HL-60 (cell line): Measurements from ENCODE around the gene PGM2L1.

Source experiments
- DNase-seq, 2 experiments: peaks; one replicate each; pipeline ENCODE4 v3.0.0-alpha.2; 2010 to 2020; ENCODE audit warnings: low read depth in 1 of 2, low spot score in 1 of 2
- H3K27ac ChIP-seq: fragments of 250-450 bp; sonication (Bioruptor Pico); replicated peaks from 2 replicates; pipeline ENCODE4 v1.5.1; 2020; ENCODE audit warnings: mild to moderate bottlenecking, moderate library complexity
- H3K27me3 ChIP-seq: fragments of 250-450 bp; sonication (Bioruptor Pico); 2 replicates; pipeline ENCODE4 v1.5.1; 2021; ENCODE audit warnings: mild to moderate bottlenecking, moderate library complexity; ENCODE audit not compliant: insufficient read depth, poor library complexity, severe bottlenecking
- H3K4me3 ChIP-seq: replicated peaks from 2 replicates; pipeline ENCODE4 v1.5.1; 2011; ENCODE audit warnings: mild to moderate bottlenecking, control low read depth, low read length; ENCODE audit not compliant: insufficient read depth
- GABPA ChIP-seq: IDR thresholded peaks from 2 replicates; pipeline ENCODE4 v1.6.1; 2012; ENCODE audit warnings: low read depth
- POLR2AphosphoS5 ChIP-seq: IDR thresholded peaks from 2 replicates; pipeline ENCODE4 v1.6.1; 2012; ENCODE audit warnings: low read depth
- SPI1 ChIP-seq: IDR thresholded peaks from 2 replicates; pipeline ENCODE4 v1.6.1; 2012; ENCODE audit warnings: low read depth, mild to moderate bottlenecking, borderline replicate concordance
- TF ChIP-seq, protein P1 (sequence below): IDR thresholded peaks from 2 replicates; pipeline ENCODE4 v1.6.1; 2012; ENCODE audit warnings: low read depth; ENCODE audit not compliant: insufficient replicate concordance
- TF ChIP-seq, protein P2 (sequence below): IDR thresholded peaks from one replicate; pipeline ENCODE4 v1.5.1; 2011; ENCODE audit warnings: low read length, control low read depth, inconsistent platforms; ENCODE audit not compliant: insufficient read depth

Gene PGM2L1

GRCh38 chr11:74443071-74443864 is 45.0 kb upstream of the PGM2L1 start:
- no peak for DNase-seq
- Histone ChIP-seq H3K27ac (no peak overlapping the region), H3K27me3 (no peaks in the 10 kb centered on the region), H3K4me3 (no peak overlapping the region)
- no peak for TF ChIP-seq SPI1
- TF ChIP-seq, protein P1, sequence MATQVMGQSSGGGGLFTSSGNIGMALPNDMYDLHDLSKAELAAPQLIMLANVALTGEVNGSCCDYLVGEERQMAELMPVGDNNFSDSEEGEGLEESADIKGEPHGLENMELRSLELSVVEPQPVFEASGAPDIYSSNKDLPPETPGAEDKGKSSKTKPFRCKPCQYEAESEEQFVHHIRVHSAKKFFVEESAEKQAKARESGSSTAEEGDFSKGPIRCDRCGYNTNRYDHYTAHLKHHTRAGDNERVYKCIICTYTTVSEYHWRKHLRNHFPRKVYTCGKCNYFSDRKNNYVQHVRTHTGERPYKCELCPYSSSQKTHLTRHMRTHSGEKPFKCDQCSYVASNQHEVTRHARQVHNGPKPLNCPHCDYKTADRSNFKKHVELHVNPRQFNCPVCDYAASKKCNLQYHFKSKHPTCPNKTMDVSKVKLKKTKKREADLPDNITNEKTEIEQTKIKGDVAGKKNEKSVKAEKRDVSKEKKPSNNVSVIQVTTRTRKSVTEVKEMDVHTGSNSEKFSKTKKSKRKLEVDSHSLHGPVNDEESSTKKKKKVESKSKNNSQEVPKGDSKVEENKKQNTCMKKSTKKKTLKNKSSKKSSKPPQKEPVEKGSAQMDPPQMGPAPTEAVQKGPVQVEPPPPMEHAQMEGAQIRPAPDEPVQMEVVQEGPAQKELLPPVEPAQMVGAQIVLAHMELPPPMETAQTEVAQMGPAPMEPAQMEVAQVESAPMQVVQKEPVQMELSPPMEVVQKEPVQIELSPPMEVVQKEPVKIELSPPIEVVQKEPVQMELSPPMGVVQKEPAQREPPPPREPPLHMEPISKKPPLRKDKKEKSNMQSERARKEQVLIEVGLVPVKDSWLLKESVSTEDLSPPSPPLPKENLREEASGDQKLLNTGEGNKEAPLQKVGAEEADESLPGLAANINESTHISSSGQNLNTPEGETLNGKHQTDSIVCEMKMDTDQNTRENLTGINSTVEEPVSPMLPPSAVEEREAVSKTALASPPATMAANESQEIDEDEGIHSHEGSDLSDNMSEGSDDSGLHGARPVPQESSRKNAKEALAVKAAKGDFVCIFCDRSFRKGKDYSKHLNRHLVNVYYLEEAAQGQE, result no peak
- TF ChIP-seq POLR2AphosphoS5, result no peak
- TF ChIP-seq, protein P2, sequence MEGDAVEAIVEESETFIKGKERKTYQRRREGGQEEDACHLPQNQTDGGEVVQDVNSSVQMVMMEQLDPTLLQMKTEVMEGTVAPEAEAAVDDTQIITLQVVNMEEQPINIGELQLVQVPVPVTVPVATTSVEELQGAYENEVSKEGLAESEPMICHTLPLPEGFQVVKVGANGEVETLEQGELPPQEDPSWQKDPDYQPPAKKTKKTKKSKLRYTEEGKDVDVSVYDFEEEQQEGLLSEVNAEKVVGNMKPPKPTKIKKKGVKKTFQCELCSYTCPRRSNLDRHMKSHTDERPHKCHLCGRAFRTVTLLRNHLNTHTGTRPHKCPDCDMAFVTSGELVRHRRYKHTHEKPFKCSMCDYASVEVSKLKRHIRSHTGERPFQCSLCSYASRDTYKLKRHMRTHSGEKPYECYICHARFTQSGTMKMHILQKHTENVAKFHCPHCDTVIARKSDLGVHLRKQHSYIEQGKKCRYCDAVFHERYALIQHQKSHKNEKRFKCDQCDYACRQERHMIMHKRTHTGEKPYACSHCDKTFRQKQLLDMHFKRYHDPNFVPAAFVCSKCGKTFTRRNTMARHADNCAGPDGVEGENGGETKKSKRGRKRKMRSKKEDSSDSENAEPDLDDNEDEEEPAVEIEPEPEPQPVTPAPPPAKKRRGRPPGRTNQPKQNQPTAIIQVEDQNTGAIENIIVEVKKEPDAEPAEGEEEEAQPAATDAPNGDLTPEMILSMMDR, result no peak
- no peak for TF ChIP-seq GABPA

GRCh38 chr11:74442636-74443035 is 44.4 kb upstream of the PGM2L1 start:
- no peak for DNase-seq
- TF ChIP-seq GABPA (no peak), SPI1 (no peak)
- no peaks in the 10 kb centered on the region for H3K27me3 ChIP-seq
- H3K27ac ChIP-seq, result no peak overlapping the region
- no peak overlapping the region for H3K4me3 ChIP-seq

GRCh38 chr11:74438681-74439080 is 40.4 kb upstream of the PGM2L1 start:
- no peak overlapping the region for H3K4me3 ChIP-seq
- H3K27me3 ChIP-seq, result no peaks in the 10 kb centered on the region
- H3K27ac ChIP-seq, result no peak overlapping the region
- DNase-seq, result no peak
- TF ChIP-seq, protein P1, result no peak
- TF ChIP-seq GABPA (no peak), POLR2AphosphoS5 (no peak), SPI1 (no peak)
- TF ChIP-seq, protein P2, result no peak

DNA sequence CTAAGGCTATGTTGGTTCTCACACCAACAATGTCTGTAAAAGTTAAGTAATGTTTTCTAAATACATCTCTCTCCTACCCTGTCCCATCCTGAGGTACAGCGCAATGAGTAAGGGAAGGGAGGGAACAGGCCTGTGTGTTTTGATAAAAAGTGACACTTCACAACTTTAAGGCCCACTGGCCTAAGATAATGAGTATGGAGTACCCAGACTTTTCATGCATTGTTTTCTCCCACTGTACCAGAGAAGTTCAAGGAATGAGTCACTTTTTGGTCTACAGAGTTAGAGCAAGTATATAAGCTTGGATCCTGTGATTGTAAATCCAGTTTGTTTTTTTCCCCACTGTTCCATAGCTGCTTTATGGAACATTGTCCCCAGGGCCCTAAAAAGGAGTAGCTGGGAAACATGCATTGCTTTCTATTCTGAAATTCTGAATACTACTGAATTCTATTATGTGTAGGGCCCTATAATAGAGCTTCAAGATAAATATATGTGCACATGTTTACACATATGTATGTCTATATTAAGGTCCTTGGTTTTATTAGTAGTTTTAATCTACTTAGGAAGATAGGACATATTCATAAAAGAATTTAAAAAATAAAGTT is 39.3 kb upstream of the PGM2L1 start:
- H3K4me3 ChIP-seq, result no peak overlapping the region
- TF ChIP-seq, protein P1, result no peak
- no peak for TF ChIP-seq GABPA
- TF ChIP-seq POLR2AphosphoS5, result no peak
- TF ChIP-seq SPI1, result no peak
- TF ChIP-seq, protein P2, result no peak
- no peak overlapping the region for H3K27ac ChIP-seq
- no peaks in the 10 kb centered on the region for H3K27me3 ChIP-seq
- no peak for DNase-seq
